B cell (primary cell): ENCODE results near the gene SDK2. TPM values are rescaled to one million over a fixed set of nuclear protein-coding genes. Genes with fewer than 3 reads are reported as not detected.

Experiments used
- ATAC-seq: fragments of 200-7000 bp; cut with Tn5 transposase; one replicate; pipeline ENCODE4 v1.10.0; 2021; ENCODE audit warnings: low read depth, mild to moderate bottlenecking, moderate number of reproducible peaks, moderate library complexity
- CTCF ChIA-PET: fragments of 350-600 bp; sonication (Branson Sonifier 250); formaldehyde crosslinking; loops from one replicate; lab custom pipeline; 2021; ENCODE audit warnings: antibody characterized with exemption, inconsistent platforms; lab: Charles Lee
- POLR2A ChIA-PET: fragments of 350-600 bp; sonication (Branson Sonifier 250); formaldehyde crosslinking; loops from one replicate; lab custom pipeline; 2021; ENCODE audit warnings: antibody characterized with exemption; lab: Charles Lee
- DNase-seq: peaks from one replicate; pipeline ENCODE4 v3.0.0; 2013
- H2AFZ ChIP-seq: 2 replicates; pipeline ENCODE4 v1.6.1; 2012; ENCODE audit warnings: mild to moderate bottlenecking, low read depth, low read length; ENCODE audit not compliant: insufficient read depth, poor library complexity, severe bottlenecking
- H3K27ac ChIP-seq, 2 donors: 1 replicate in 1 of 2; 2 replicates in 1 of 2; pipeline ENCODE4 v1.5.1; 2012 to 2013; ENCODE audit warnings: low read length in 2 of 2, mild to moderate bottlenecking in 2 of 2, moderate library complexity in 1 of 2
- H3K27me3 ChIP-seq, 4 experiments: fragments of 200-600 bp in 1 of 4; sonication (generic) in 1 of 4; replicated peaks in 1 of 4; 1 replicate in 2 of 4; 2 replicates in 2 of 4; pipeline versions ENCODE4 v1.6.1 to v1.7.0; 2013 to 2016; ENCODE audit warnings: low read length in 3 of 4, mild to moderate bottlenecking in 2 of 4, mixed read lengths in 1 of 4, moderate library complexity in 1 of 4; ENCODE audit not compliant: insufficient read depth in 4 of 4, control insufficient read depth in 3 of 4; ENCODE audit errors: control extremely low read depth in 1 of 4
- H3K36me3 ChIP-seq, 2 experiments: replicated peaks in 1 of 2; 1 replicate in 1 of 2; 2 replicates in 1 of 2; pipeline versions ENCODE4 v1.6.1 to v1.7.1; 2013; ENCODE audit warnings: low read length in 1 of 2; ENCODE audit not compliant: insufficient read depth in 2 of 2, control insufficient read depth in 1 of 2; ENCODE audit errors: control extremely low read depth in 1 of 2, extremely low read depth in 1 of 2
- H3K4me1 ChIP-seq, 2 donors: fragments of 200-600 bp in 1 of 2; sonication (generic) in 1 of 2; 1 replicate in 1 of 2; 2 replicates in 1 of 2; pipeline versions ENCODE4 v1.5.1 to v1.6.1; 2013 to 2017; ENCODE audit warnings: low read length in 2 of 2; ENCODE audit not compliant: control insufficient read depth in 2 of 2, insufficient read depth in 2 of 2
- H3K4me2 ChIP-seq: replicated peaks from 2 replicates; pipeline ENCODE3; 2012; ENCODE audit warnings: mild to moderate bottlenecking, low read depth, low read length; ENCODE audit not compliant: poor library complexity, severe bottlenecking
- H3K4me3 ChIP-seq, 5 experiments: fragments of 200-600 bp in 1 of 5; sonication (generic) in 1 of 5; 1 replicate in 3 of 5; 2 replicates in 2 of 5; pipeline versions ENCODE4 v1.5.1 to v1.7.0; 2011 to 2016; ENCODE audit warnings: low read length in 4 of 5, mild to moderate bottlenecking in 4 of 5, low read depth in 2 of 5, control low read depth in 1 of 5, moderate library complexity in 1 of 5; ENCODE audit not compliant: insufficient read depth in 1 of 5; ENCODE audit errors: control extremely low read depth in 1 of 5, extremely low read depth in 1 of 5
- H3K79me2 ChIP-seq: fragments of 200-600 bp; sonication (generic); one replicate; pipeline ENCODE4 v1.6.0; 2016; ENCODE audit warnings: low read length; ENCODE audit not compliant: control insufficient read depth, insufficient read depth
- H3K9ac ChIP-seq: fragments of 200-600 bp; sonication (generic); 2 replicates; pipeline ENCODE4 v1.6.1; 2017; ENCODE audit warnings: mild to moderate bottlenecking, low read length, moderate library complexity
- H3K9me3 ChIP-seq, 3 donors: one replicate each; pipeline versions ENCODE4 v1.6.1 to v1.7.1; 2013; ENCODE audit warnings: low read length in 2 of 3; ENCODE audit not compliant: control insufficient read depth in 2 of 3, insufficient read depth in 1 of 3; ENCODE audit errors: control extremely low read depth in 1 of 3
- H4K20me1 ChIP-seq: 2 replicates; pipeline ENCODE4 v1.6.0; 2012; ENCODE audit warnings: mild to moderate bottlenecking, low read length; ENCODE audit not compliant: insufficient read depth, control insufficient read depth, poor library complexity, severe bottlenecking
- H3K27ac Mint-ChIP-seq: one replicate; pipeline ENCODE4 v1.8.0; 2021; ENCODE audit warnings: mixed read lengths
- H3K27me3 Mint-ChIP-seq: one replicate; pipeline ENCODE4 v1.8.0; 2021; ENCODE audit warnings: mixed read lengths
- H3K4me1 Mint-ChIP-seq: one replicate; pipeline ENCODE4 v1.8.0; 2021; ENCODE audit warnings: mixed read lengths
- H3K4me3 Mint-ChIP-seq: one replicate; pipeline ENCODE4 v1.8.0; 2021; ENCODE audit warnings: mixed read lengths
- H3K9me3 Mint-ChIP-seq: one replicate; pipeline ENCODE4 v1.8.0; 2022; ENCODE audit warnings: mixed read lengths; ENCODE audit not compliant: insufficient read depth
- EZH2 ChIP-seq: IDR thresholded peaks from 2 replicates; pipeline ENCODE4 v1.6.1; 2012; ENCODE audit warnings: borderline replicate concordance, low read depth, mild to moderate bottlenecking, moderate library complexity, low read length; ENCODE audit not compliant: insufficient read depth, poor library complexity, severe bottlenecking
- WGBS: methylation state at CpG from one replicate; pipeline ENCODE4 v1.1.5; 2013; ENCODE audit warnings: missing lambda C conversion rate; ENCODE audit not compliant: insufficient coverage; 5-methylcytosine and 5-hydroxymethylcytosine counted together
- intact Hi-C: fragments of 100-400 bp; cut with micrococcal nuclease; formaldehyde crosslinking; loops from one replicate; pipeline ENCODE4 v1.10.0; 2022
- polyA plus RNA-seq: library from polyadenylated mRNA; depleted of rRNA; stranded (reverse); fragments of >200 nt; gene quantifications from 2 replicates; pipeline ENCODE4 v1.2.3, GENCODE V29; 2012
- total RNA-seq, 2 donors: library from RNA; stranded (reverse); fragments of 120-200 nt in 1 of 2; gene quantifications; 1 replicate in 1 of 2; 2 replicates in 1 of 2; pipeline versions ENCODE4 v1.2.3 to v1.2.4, GENCODE V29; 2013 to 2022
- TF ChIP-seq, protein P1 (sequence below): fragments of 200-600 bp; IDR thresholded peaks from one replicate; pipeline ENCODE4 v1.8.0; 2022; ENCODE audit warnings: antibody characterized with exemption, mild to moderate bottlenecking

SDK2 gene
- total and polyA plus RNA-seq, 2 donors (not counting 1 experiment from before 2014, with no cell fraction given), result 3.2 to 13.0 TPM

DNA sequence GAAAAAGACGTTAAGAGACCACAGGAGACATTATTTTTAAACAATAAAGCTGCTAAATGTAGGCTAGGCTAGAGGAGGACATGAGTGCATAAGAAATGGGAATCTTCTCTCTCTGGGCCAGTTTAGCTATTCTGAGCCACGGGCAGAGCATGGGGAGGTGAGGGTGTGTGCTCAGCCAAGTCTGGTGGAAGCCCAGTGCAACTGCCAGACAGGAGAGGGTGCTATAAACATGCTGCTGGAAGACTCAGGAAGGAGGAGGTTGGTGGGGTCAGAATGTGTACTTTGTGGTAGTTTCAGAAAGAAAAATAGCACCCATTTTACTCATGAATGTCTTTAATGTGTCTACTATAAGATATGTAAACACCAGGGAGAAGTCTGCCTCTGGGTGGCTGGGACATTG, 5.9 kb upstream of the SDK2 start:
- ATAC-seq (no peak), DNase-seq (no peak)
- peaks cover 0 to 18% (median 16%) of the 10 kb centered on the region in 3 donors for H3K9me3 ChIP-seq
- Mint-ChIP-seq H3K9me3 (peaks cover 12% of the 10 kb centered on the region), H3K4me1 (peaks cover 4% of the 10 kb centered on the region), H3K27me3 (peaks cover 8% of the 10 kb centered on the region), H3K27ac (no peak overlapping the region), H3K4me3 (no peak overlapping the region)
- ChIA-PET POLR2A (no interaction called here), CTCF (interaction anchor here (1.2 to 1.4 kb wide), 2 partner anchors 64 to 220 kb away, joined by 3 to 4 read pairs; no protein-coding TSS in a partner anchor)
- H4K20me1 ChIP-seq, result no peaks in the 10 kb centered on the region
- no peak overlapping the region for H2AFZ ChIP-seq
- no peaks in the 10 kb centered on the region for H3K79me2 ChIP-seq
- peaks cover 0 to 5% (median 0%) of the 10 kb centered on the region in 4 experiments for H3K27me3 ChIP-seq
- H3K4me1 ChIP-seq, result peaks cover 0 to 5% of the 10 kb centered on the region in 2 donors
- H3K36me3 ChIP-seq, result no peaks in the 10 kb centered on the region
- no peak overlapping the region for H3K4me2 ChIP-seq
- no peak overlapping the region for H3K27ac ChIP-seq
- H3K9ac ChIP-seq, result no peak overlapping the region
- intact Hi-C loops, result no loop called here
- no peak overlapping the region for H3K4me3 ChIP-seq
- 29% methylated on average over 1 of the region's 2 CpGs for WGBS
- TF ChIP-seq EZH2, result no peak
- TF ChIP-seq, protein P1, sequence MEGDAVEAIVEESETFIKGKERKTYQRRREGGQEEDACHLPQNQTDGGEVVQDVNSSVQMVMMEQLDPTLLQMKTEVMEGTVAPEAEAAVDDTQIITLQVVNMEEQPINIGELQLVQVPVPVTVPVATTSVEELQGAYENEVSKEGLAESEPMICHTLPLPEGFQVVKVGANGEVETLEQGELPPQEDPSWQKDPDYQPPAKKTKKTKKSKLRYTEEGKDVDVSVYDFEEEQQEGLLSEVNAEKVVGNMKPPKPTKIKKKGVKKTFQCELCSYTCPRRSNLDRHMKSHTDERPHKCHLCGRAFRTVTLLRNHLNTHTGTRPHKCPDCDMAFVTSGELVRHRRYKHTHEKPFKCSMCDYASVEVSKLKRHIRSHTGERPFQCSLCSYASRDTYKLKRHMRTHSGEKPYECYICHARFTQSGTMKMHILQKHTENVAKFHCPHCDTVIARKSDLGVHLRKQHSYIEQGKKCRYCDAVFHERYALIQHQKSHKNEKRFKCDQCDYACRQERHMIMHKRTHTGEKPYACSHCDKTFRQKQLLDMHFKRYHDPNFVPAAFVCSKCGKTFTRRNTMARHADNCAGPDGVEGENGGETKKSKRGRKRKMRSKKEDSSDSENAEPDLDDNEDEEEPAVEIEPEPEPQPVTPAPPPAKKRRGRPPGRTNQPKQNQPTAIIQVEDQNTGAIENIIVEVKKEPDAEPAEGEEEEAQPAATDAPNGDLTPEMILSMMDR, result no peak

DNA sequence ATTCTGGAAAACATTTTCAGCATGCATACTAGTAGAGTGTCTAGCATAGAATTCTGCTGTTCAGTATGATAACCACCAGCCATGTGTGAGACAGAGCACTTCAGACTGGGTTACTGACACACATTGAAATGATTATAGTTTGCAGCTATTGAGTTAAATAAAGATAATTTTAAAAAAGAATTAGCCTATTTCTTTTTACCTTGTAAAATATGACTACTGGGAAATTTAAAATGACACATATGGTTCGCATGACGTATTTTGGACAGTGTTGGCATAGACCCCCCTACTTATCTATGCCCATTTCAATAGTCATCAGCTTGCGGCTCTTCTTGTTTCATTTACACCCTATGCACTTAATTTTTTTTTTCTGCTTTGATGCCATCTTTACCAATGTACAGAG, 4.7 kb upstream of the SDK2 start:
- H3K27ac Mint-ChIP-seq, result no peak overlapping the region
- POLR2A ChIA-PET, result interaction anchor here (0.7 kb wide), 1 partner anchor 338 kb away, joined by 3 read pairs; no protein-coding TSS in a partner anchor
- Histone ChIP-seq H3K4me3 (no peak overlapping the region), H3K4me1 (peaks cover 0 to 7% of the 10 kb centered on the region in 2 donors), H2AFZ (no peak overlapping the region), H3K9ac (no peak overlapping the region), H3K36me3 (no peaks in the 10 kb centered on the region), H4K20me1 (no peaks in the 10 kb centered on the region), H3K27me3 (peaks cover 0 to 10% (median 0%) of the 10 kb centered on the region in 4 experiments), H3K27ac (no peak overlapping the region), H3K9me3 (peaks cover 0 to 11% (median 8%) of the 10 kb centered on the region in 3 donors), H3K79me2 (no peaks in the 10 kb centered on the region), H3K4me2 (no peak overlapping the region)
- 100% methylated on average over 1 of the region's 3 CpGs for WGBS
- H3K4me1 Mint-ChIP-seq, result peaks cover 5% of the 10 kb centered on the region
- TF ChIP-seq, protein P1, result no peak
- no peak for TF ChIP-seq EZH2
- no peak for ATAC-seq
- peaks cover 5% of the 10 kb centered on the region for H3K9me3 Mint-ChIP-seq
- H3K27me3 Mint-ChIP-seq, result peaks cover 4% of the 10 kb centered on the region
- DNase-seq, result no peak
- intact Hi-C loops, result no loop called here
- CTCF ChIA-PET, result interaction anchor here (1.4 kb wide), 1 partner anchor 63 kb away, joined by 4 read pairs; no protein-coding TSS in a partner anchor
- no peak overlapping the region for H3K4me3 Mint-ChIP-seq
